H1 (cell line): ENCODE data around the gene GRIA4. TPM values are rescaled to one million over a fixed set of nuclear protein-coding genes. Genes with fewer than 3 reads are reported as not detected.

Source experiments
- CTCF ChIA-PET: fragments of 300-600 bp; sonication (Branson Sonifier 250); formaldehyde crosslinking; loops from one replicate; lab custom pipeline; 2021; ENCODE audit not compliant: partially characterized antibody; lab: Charles Lee
- POLR2A ChIA-PET: fragments of 300-600 bp; sonication (Branson Sonifier 250); formaldehyde crosslinking; loops from one replicate; lab custom pipeline; 2021; ENCODE audit warnings: inconsistent platforms; ENCODE audit not compliant: partially characterized antibody; lab: Charles Lee
- DNase-seq, 2 experiments: peaks; one replicate each; pipeline versions ENCODE4 v3.0.0 to v3.0.0-alpha.2; 2010 to 2022; ENCODE audit warnings: low spot score in 2 of 2, low read depth in 1 of 2, mixed read lengths in 1 of 2
- FAIRE-seq: peaks from 2 replicates; lab custom pipeline; 2011; peaks lifted over from hg19 to GRCh38; lab: Jason Lieb, UNC
- H2AFZ ChIP-seq: 2 replicates; pipeline ENCODE4 v1.8.1; 2012; ENCODE audit warnings: low read length, inconsistent platforms
- H2AK5ac ChIP-seq: 2 replicates; pipeline ENCODE4 v1.6.1; 2013; ENCODE audit warnings: low read depth, low read length
- H2BK120ac ChIP-seq: replicated peaks from 2 replicates; pipeline ENCODE3; 2013; ENCODE audit warnings: low read depth, low read length, inconsistent platforms
- H2BK12ac ChIP-seq: 2 replicates; pipeline ENCODE4 v1.6.1; 2013; ENCODE audit warnings: low read depth, low read length
- H2BK15ac ChIP-seq: 2 replicates; pipeline ENCODE4 v1.6.1; 2013; ENCODE audit warnings: low read length
- H2BK20ac ChIP-seq: 2 replicates; pipeline ENCODE4 v1.6.1; 2013; ENCODE audit warnings: low read length
- H2BK5ac ChIP-seq: 2 replicates; pipeline ENCODE4 v1.6.1; 2013; ENCODE audit warnings: low read depth, low read length
- H3K14ac ChIP-seq: 2 replicates; pipeline ENCODE4 v1.6.1; 2013; ENCODE audit warnings: inconsistent platforms; ENCODE audit not compliant: insufficient read length
- H3K18ac ChIP-seq: 2 replicates; pipeline ENCODE4 v1.6.1; 2013; ENCODE audit warnings: low read length; ENCODE audit errors: extremely low read depth
- H3K23ac ChIP-seq: 2 replicates; pipeline ENCODE4 v1.6.1; 2013; ENCODE audit warnings: inconsistent platforms; ENCODE audit not compliant: insufficient read length
- H3K23me2 ChIP-seq: 2 replicates; pipeline ENCODE4 v1.6.1; 2013; ENCODE audit warnings: low read depth, low read length
- H3K27ac ChIP-seq: 2 replicates; pipeline ENCODE4 v1.6.1; 2011; ENCODE audit warnings: low read depth, low read length, inconsistent platforms
- H3K27me3 ChIP-seq, 4 experiments: replicated peaks in 1 of 4; 1 replicate in 1 of 4; 2 replicates in 3 of 4; pipeline versions ENCODE4 v1.6.1 to v1.8.1; 2011 to 2013; ENCODE audit warnings: low read length in 3 of 4, mild to moderate bottlenecking in 3 of 4, inconsistent platforms in 2 of 4, mixed read lengths in 2 of 4, moderate library complexity in 1 of 4; ENCODE audit not compliant: control insufficient read depth in 3 of 4, insufficient read depth in 3 of 4; ENCODE audit errors: extremely low read depth in 1 of 4
- H3K36me3 ChIP-seq, 4 experiments: 2 replicates each; pipeline versions ENCODE4 v1.6.1 to v1.8.1; 2011 to 2013; ENCODE audit warnings: mild to moderate bottlenecking in 4 of 4, low read length in 3 of 4, moderate library complexity in 2 of 4, control low read depth in 1 of 4, inconsistent platforms in 1 of 4; ENCODE audit not compliant: insufficient read depth in 4 of 4, control insufficient read depth in 2 of 4
- H3K4ac ChIP-seq: replicated peaks from 2 replicates; pipeline ENCODE3; 2013; ENCODE audit warnings: low read length, low read depth, mixed read lengths, inconsistent platforms; ENCODE audit not compliant: insufficient read length
- H3K4me1 ChIP-seq, 4 experiments: replicated peaks in 1 of 4; 1 replicate in 1 of 4; 2 replicates in 3 of 4; pipeline versions ENCODE4 v1.6.1 to v1.8.1; 2011 to 2013; ENCODE audit warnings: low read length in 3 of 4, inconsistent platforms in 2 of 4, mixed read lengths in 1 of 4; ENCODE audit not compliant: insufficient read depth in 4 of 4, control insufficient read depth in 3 of 4
- H3K4me2 ChIP-seq, 2 experiments: 2 replicates each; pipeline versions ENCODE4 v1.6.1 to v1.8.1; 2011 to 2013; ENCODE audit warnings: low read depth in 2 of 2, low read length in 2 of 2, control low read depth in 1 of 2, inconsistent platforms in 1 of 2, mild to moderate bottlenecking in 1 of 2; ENCODE audit not compliant: insufficient read depth in 1 of 2
- H3K4me3 ChIP-seq, 4 experiments: fragments of 200-600, 300-600 bp in 1 of 4; sonication (generic), shearing (Covaris generic), sonication (Bioruptor Twin) in 1 of 4; 2 replicates each; pipeline versions ENCODE4 v1.5.1 to v1.8.1; 2011 to 2016; ENCODE audit warnings: low read length in 4 of 4, low read depth in 3 of 4, control low read depth in 2 of 4, inconsistent platforms in 2 of 4, mild to moderate bottlenecking in 2 of 4, mixed read lengths in 1 of 4, moderate library complexity in 1 of 4; ENCODE audit not compliant: insufficient read depth in 2 of 4; ENCODE audit errors: extremely low read depth in 1 of 4
- H3K56ac ChIP-seq: replicated peaks from 2 replicates; pipeline ENCODE3; 2013; ENCODE audit warnings: low read depth, mild to moderate bottlenecking, mixed read lengths, low read length, inconsistent platforms; ENCODE audit not compliant: insufficient read length
- H3K79me1 ChIP-seq: 2 replicates; pipeline ENCODE4 v1.6.1; 2013; ENCODE audit warnings: low read depth, low read length, control low read depth
- H3K79me2 ChIP-seq, 2 experiments: 2 replicates each; pipeline versions ENCODE4 v1.6.1 to v1.8.1; 2012 to 2013; ENCODE audit warnings: low read length in 2 of 2, mild to moderate bottlenecking in 2 of 2, inconsistent platforms in 1 of 2; ENCODE audit not compliant: insufficient read depth in 2 of 2, control insufficient read depth in 1 of 2
- H3K9ac ChIP-seq, 4 experiments: replicated peaks in 1 of 4; 1 replicate in 1 of 4; 2 replicates in 3 of 4; pipeline versions ENCODE4 v1.6.1 to v1.8.1; 2011 to 2013; ENCODE audit warnings: low read depth in 3 of 4, low read length in 3 of 4, control low read depth in 2 of 4, mild to moderate bottlenecking in 2 of 4, moderate library complexity in 2 of 4, inconsistent platforms in 1 of 4; ENCODE audit errors: extremely low read depth in 1 of 4
- H3K9me3 ChIP-seq, 2 experiments: 2 replicates each; pipeline versions ENCODE4 v1.6.1 to v1.8.1; 2012 to 2013; ENCODE audit warnings: mild to moderate bottlenecking in 2 of 2, moderate library complexity in 2 of 2, control low read depth in 1 of 2, inconsistent platforms in 1 of 2, low read depth in 1 of 2, low read length in 1 of 2, mixed read lengths in 1 of 2; ENCODE audit not compliant: insufficient read depth in 2 of 2
- H4K20me1 ChIP-seq, 2 experiments: replicated peaks in 1 of 2; 2 replicates each; pipeline versions ENCODE3 to v1.8.1; 2011 to 2013; ENCODE audit warnings: inconsistent platforms in 2 of 2, low read length in 2 of 2, mild to moderate bottlenecking in 1 of 2; ENCODE audit not compliant: insufficient read depth in 2 of 2, control insufficient read depth in 1 of 2
- H4K5ac ChIP-seq: 2 replicates; pipeline ENCODE4 v1.6.1; 2013; ENCODE audit warnings: low read length, low read depth, mixed read lengths, inconsistent platforms; ENCODE audit not compliant: insufficient read length
- H4K8ac ChIP-seq: 2 replicates; pipeline ENCODE4 v1.8.0; 2013; ENCODE audit warnings: mild to moderate bottlenecking, moderate library complexity, low read length, inconsistent platforms; ENCODE audit not compliant: insufficient read depth; ENCODE audit errors: extremely low read depth
- H4K91ac ChIP-seq: replicated peaks from 2 replicates; pipeline ENCODE3; 2013; ENCODE audit warnings: low read length, mixed read lengths, inconsistent platforms; ENCODE audit not compliant: insufficient read length
- CREB1 ChIP-seq: IDR thresholded peaks from 2 replicates; pipeline ENCODE4 v1.6.1; 2012; ENCODE audit warnings: inconsistent platforms
- POU5F1 ChIP-seq: IDR thresholded peaks from 2 replicates; pipeline ENCODE4 v1.6.1; 2011; ENCODE audit warnings: low read depth, mild to moderate bottlenecking, low read length, moderate library complexity
- SIX5 ChIP-seq: IDR thresholded peaks from 2 replicates; pipeline ENCODE4 v1.6.1; 2011; ENCODE audit warnings: mild to moderate bottlenecking, low read depth, low read length
- SUZ12 ChIP-seq: fragments of 200-600 bp; sonication (generic); IDR thresholded peaks from 2 replicates; pipeline ENCODE4 v1.6.1; 2012; ENCODE audit warnings: mild to moderate bottlenecking, inconsistent platforms, low read length, moderate library complexity, mixed read lengths
- WGBS, 2 experiments: shearing (Covaris generic) in 1 of 2; methylation state at CpG; one replicate each; pipeline versions ENCODE4 v1.1.6 to v1.1.7; 2013 to 2015; ENCODE audit warnings: low lambda C conversion rate in 2 of 2, mixed read lengths in 2 of 2, inconsistent platforms in 1 of 2, low coverage in 1 of 2, missing lambda C conversion rate in 1 of 2; ENCODE audit not compliant: insufficient replicate concordance in 2 of 2, insufficient coverage in 1 of 2, insufficient read length in 1 of 2; ENCODE audit errors: extremely low coverage in 1 of 2, missing lambda C conversion rate in 1 of 2; 5-methylcytosine and 5-hydroxymethylcytosine counted together
- polyA plus RNA-seq, 7 experiments: library from polyadenylated mRNA; depleted of rRNA in 3 of 7; stranded (reverse) in 5 of 7; unstranded in 2 of 7; fragments of >200 nt in 5 of 7; fragments of 200-250 nt in 2 of 7; gene quantifications; 1 replicate in 5 of 7; 2 replicates in 1 of 7; 4 replicates in 1 of 7; pipeline versions ENCODE4 v1.2.1 to v1.2.3, GENCODE V29; 2011 to 2013; ENCODE audit warnings: missing spikeins in 2 of 7, mixed read lengths in 2 of 7
- total RNA-seq: library from RNA; stranded (reverse); fragmentation: NEBNext Ultra II Directional; extraction: Animal tissue kit (Norgen Biotek cat#: 25700); gene quantifications from 2 replicates; pipeline ENCODE4 v1.2.1, GENCODE V29; 2021

GRIA4 gene
- total and polyA plus RNA-seq, 2 of the 8 experiments (the other 6 are each of a cell fraction or from before 2014, with no cell fraction given) = 12.5 to 21.8 TPM

GRCh38 chr11:105693075-105693759, 83.3 kb downstream of the GRIA4 start:
- Histone ChIP-seq H3K9ac (no peak overlapping the region), H4K91ac (no peak overlapping the region), H3K56ac (no peak overlapping the region), H2BK12ac (no peak overlapping the region), H2BK120ac (no peak overlapping the region), H3K23ac (no peak overlapping the region), H3K4me2 (no peak overlapping the region), H4K5ac (no peak overlapping the region), H3K27ac (no peak overlapping the region), H2BK15ac (no peak overlapping the region), H2AFZ (no peak overlapping the region), H4K20me1 (no peaks in the 10 kb centered on the region), H3K4ac (no peak overlapping the region), H3K4me3 (no peak overlapping the region), H2BK5ac (no peak overlapping the region), H3K36me3 (no peaks in the 10 kb centered on the region), H3K9me3 (no peaks in the 10 kb centered on the region), H4K8ac (no peak overlapping the region), H2AK5ac (no peak overlapping the region), H3K79me1 (no peaks in the 10 kb centered on the region), H3K14ac (no peak overlapping the region), H3K18ac (no peak overlapping the region), H3K79me2 (no peaks in the 10 kb centered on the region), H3K4me1 (peaks cover 0 to 3% (median 0%) of the 10 kb centered on the region in 4 experiments; a peak in 2 of 7 replicates), H3K23me2 (peaks cover 2% of the 10 kb centered on the region; the same call in 1 of the 2 replicates), H3K27me3 (no peaks in the 10 kb centered on the region), H2BK20ac (no peak overlapping the region)
- WGBS, 2 experiments = 90% methylated on average over 2 of the region's 2 CpGs; no CpG with 5 or more reads in 1 of the 2 experiments
- FAIRE-seq (no peak), DNase-seq (no peak)
- CTCF ChIA-PET = no interaction called here
- POLR2A ChIA-PET = no interaction called here
- TF ChIP-seq CREB1 (no peak), SIX5 (no peak), SUZ12 (no peak), POU5F1 (no peak)
